GM12875 (cell line): ENCODE measurements around the gene TCIRG1.

ENCODE experiments used
- H3K4me3 ChIP-seq: one replicate; pipeline ENCODE4 v1.5.1; 2011; ENCODE audit warnings: low read depth, low read length, control low read depth
- TF ChIP-seq, protein P1 (sequence below): IDR thresholded peaks from 2 replicates; pipeline ENCODE4 v1.5.1; 2011; ENCODE audit warnings: low read depth, mild to moderate bottlenecking, control low read depth, inconsistent platforms, low read length, moderate library complexity, borderline replicate concordance; ENCODE audit not compliant: insufficient read depth

Gene TCIRG1

DNA sequence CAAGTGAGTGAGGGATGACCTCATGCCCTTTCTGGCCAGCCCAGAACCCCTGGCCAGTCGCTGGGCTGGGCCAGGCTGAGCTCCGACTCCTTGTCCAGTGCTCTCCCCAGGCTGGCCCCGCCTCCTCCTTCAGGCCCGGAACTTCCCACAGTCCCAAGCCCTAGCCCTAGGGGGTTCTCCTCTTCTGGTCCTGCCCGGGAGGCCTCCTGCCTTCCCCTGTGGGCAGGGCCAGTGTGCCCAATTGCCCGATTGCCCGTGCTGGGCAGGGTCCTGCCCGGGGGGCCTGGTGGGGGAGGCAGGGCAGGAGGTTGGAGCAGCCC lies 4.2 kb downstream of the TCIRG1 start:
- no peak overlapping the region for H3K4me3 ChIP-seq
- TF ChIP-seq, protein P1, sequence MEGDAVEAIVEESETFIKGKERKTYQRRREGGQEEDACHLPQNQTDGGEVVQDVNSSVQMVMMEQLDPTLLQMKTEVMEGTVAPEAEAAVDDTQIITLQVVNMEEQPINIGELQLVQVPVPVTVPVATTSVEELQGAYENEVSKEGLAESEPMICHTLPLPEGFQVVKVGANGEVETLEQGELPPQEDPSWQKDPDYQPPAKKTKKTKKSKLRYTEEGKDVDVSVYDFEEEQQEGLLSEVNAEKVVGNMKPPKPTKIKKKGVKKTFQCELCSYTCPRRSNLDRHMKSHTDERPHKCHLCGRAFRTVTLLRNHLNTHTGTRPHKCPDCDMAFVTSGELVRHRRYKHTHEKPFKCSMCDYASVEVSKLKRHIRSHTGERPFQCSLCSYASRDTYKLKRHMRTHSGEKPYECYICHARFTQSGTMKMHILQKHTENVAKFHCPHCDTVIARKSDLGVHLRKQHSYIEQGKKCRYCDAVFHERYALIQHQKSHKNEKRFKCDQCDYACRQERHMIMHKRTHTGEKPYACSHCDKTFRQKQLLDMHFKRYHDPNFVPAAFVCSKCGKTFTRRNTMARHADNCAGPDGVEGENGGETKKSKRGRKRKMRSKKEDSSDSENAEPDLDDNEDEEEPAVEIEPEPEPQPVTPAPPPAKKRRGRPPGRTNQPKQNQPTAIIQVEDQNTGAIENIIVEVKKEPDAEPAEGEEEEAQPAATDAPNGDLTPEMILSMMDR, result no peak

DNA sequence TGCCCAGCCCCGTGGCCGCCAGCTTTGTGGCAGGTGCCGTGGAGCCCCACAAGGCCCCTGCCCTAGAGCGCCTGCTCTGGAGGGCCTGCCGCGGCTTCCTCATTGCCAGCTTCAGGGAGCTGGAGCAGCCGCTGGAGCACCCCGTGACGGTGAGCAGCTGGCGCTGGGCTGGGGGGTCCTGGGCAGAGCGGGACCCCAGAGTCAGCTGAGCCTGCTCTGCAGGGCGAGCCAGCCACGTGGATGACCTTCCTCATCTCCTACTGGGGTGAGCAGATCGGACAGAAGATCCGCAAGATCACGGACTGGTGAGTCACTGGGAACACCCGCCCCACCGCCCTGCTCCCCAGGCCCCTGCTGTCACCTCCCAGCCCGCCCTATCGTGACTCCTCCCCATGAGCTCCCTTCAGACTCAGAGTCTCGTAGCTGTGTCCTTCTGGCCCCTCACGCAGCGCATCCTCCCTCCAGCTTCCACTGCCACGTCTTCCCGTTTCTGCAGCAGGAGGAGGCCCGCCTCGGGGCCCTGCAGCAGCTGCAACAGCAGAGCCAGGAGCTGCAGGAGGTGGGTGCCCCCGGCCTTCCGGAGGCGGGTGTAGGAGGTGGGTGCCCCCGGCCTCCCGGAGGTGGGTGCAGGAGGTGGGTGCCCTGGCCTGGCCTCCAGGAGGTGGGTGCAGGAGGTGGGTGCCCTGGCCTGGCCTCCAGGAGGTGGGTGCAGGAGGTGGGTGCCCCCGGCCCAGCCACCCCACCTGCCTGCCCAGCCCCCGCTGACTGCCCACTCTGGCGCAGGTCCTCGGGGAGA lies 4.7 kb downstream of the TCIRG1 start:
- no peak overlapping the region for H3K4me3 ChIP-seq
- TF ChIP-seq, protein P1, result no peak

DNA sequence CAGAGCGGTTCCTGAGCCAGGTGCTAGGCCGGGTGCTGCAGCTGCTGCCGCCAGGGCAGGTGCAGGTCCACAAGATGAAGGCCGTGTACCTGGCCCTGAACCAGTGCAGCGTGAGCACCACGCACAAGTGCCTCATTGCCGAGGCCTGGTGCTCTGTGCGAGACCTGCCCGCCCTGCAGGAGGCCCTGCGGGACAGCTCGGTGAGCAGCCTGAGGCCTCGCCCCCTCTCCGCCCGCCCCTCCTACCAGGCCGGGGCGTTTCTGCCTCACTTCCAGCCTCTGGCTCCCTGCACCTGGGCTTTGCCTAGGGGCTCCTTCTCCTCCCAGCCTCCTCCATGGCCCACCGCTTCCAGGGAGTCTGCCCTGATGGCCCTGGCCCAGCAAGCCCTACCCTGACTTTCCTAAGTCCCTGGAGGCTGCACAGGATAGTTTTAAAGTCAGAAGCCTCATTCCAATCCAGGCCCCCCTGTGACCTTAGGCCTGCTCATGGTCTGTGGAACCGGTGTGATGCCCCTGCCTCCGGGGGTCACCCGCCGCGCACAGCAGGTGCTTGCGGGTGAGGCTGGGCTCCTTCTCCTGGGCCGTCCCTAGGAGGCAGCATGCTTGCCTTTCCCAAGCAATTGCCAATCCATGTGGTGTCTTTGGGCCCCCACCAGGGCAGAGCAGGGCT lies 5.5 kb downstream of the TCIRG1 start:
- TF ChIP-seq, protein P1, result no peak
- H3K4me3 ChIP-seq, result no peak overlapping the region

DNA sequence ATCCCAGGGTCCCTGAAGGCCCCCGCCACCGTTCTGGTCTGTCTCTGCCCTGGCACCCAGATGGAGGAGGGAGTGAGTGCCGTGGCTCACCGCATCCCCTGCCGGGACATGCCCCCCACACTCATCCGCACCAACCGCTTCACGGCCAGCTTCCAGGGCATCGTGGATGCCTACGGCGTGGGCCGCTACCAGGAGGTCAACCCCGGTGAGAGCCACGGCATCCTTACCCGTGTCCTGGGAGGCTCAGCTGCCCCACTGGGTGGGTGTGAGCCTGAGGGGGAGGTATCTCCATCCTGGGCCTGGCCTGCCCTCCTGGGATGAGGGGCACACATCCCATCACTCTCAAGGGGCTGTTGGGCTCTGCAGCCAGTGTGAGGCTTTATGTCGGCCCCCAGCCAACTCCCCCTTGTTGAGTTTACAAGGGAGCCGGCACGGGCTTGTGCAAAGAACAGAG lies 6.1 kb downstream of the TCIRG1 start:
- TF ChIP-seq, protein P1, result no peak
- H3K4me3 ChIP-seq, result no peak overlapping the region

DNA sequence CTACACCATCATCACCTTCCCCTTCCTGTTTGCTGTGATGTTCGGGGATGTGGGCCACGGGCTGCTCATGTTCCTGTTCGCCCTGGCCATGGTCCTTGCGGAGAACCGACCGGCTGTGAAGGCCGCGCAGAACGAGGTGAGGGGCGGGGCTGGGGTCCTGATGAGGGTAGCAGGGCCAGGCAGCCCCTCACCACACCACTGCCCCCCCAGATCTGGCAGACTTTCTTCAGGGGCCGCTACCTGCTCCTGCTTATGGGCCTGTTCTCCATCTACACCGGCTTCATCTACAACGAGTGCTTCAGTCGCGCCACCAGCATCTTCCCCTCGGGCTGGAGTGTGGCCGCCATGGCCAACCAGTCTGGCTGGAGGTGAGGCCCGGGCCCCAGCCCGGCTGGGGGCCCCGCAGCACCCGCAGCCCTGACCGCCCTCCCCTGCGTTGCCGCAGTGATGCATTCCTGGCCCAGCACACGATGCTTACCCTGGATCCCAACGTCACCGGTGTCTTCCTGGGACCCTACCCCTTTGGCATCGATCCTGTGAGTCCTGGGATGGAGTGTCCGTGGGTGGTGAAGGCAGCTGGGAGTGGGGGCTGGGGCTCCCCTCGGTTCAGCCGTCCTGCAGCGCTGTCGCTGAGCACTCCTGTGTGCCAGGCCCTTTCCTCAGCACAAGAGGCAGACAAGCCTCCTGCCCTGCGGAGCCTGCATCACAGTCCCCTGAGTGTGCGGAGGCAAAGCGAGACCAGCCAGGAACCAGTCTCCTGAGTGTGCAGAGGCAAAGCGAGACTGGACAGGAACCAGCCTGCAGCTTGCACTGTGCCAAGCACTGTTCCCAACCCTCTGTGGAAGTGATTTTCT lies 8.8 kb downstream of the TCIRG1 start:
- no peak overlapping the region for H3K4me3 ChIP-seq
- TF ChIP-seq, protein P1, result no peak

DNA sequence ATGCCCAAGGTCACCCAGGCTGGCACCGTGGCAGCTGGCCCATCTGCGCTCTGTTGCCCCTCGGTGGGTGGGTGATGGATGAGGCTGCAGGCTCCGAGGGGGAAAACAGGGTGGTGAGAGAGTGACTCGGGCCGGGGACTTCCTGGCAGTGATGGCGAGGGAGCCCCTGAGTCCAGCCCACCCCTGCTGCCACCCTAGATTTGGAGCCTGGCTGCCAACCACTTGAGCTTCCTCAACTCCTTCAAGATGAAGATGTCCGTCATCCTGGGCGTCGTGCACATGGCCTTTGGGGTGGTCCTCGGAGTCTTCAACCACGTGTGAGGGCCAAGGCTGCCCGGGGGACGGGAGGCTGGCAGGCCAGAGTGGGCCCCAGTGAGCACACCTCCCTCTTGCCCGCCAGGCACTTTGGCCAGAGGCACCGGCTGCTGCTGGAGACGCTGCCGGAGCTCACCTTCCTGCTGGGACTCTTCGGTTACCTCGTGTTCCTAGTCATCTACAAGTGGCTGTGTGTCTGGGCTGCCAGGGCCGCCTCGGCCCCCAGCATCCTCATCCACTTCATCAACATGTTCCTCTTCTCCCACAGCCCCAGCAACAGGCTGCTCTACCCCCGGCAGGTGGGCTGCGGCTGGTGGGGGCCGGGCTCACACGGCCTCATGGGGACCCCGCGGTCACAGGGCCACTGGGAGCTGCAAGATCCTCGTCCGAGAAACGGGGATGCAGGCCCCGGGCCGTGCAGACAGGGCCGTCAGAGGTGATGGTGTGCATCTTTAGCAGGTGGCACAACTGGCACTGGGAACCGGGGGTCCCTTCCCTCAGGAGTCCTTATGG lies 10.1 kb downstream of the TCIRG1 start:
- H3K4me3 ChIP-seq, result no peak overlapping the region
- TF ChIP-seq, protein P1, result no peak
